ENCODE data around the gene SLC25A42.

DNA sequence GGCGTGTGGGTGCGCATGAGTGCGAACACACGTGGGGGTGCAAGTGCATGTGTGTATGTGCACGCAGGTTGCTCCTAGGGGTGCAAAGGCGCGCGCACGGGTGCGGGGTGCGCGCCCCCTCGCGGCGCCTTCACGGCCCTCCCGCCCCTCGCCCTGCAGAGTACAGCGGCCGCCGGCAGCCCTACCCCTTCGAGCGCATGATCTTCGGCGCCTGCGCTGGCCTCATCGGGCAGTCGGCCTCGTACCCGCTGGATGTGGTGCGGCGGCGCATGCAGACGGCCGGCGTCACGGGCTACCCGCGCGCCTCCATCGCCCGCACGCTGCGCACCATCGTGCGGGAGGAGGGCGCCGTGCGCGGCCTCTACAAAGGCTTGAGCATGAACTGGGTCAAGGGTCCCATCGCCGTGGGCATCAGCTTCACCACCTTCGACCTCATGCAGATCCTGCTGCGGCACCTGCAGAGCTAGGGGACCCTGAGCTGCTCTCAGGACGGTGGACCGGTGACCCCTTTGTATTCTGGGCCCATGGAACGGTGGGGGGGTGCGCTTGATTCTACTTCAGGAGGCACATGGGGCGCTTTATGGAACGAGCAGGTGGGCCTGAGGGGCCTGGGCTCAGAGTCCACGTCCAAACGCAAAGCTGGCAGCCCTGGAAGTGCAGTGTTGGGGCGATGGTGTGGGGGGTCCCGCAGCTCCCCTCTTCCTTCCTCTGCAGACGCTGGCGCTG, 46.8 kb downstream of the SLC25A42 start:
- no peak for TF ChIP-seq POLR2A (IDR thresholded peaks at IDR 0.05)
- TF ChIP-seq, protein P1, sequence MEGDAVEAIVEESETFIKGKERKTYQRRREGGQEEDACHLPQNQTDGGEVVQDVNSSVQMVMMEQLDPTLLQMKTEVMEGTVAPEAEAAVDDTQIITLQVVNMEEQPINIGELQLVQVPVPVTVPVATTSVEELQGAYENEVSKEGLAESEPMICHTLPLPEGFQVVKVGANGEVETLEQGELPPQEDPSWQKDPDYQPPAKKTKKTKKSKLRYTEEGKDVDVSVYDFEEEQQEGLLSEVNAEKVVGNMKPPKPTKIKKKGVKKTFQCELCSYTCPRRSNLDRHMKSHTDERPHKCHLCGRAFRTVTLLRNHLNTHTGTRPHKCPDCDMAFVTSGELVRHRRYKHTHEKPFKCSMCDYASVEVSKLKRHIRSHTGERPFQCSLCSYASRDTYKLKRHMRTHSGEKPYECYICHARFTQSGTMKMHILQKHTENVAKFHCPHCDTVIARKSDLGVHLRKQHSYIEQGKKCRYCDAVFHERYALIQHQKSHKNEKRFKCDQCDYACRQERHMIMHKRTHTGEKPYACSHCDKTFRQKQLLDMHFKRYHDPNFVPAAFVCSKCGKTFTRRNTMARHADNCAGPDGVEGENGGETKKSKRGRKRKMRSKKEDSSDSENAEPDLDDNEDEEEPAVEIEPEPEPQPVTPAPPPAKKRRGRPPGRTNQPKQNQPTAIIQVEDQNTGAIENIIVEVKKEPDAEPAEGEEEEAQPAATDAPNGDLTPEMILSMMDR (IDR thresholded peaks at IDR 0.05): no peak
